IMR-90 (cell line): ENCODE measurements around the gene ASB1. TPM values are rescaled to one million over a fixed set of nuclear protein-coding genes. Genes with fewer than 3 reads are reported as not detected.

ENCODE experiments used
- ATAC-seq: fragments of 200-7000 bp; cut with Tn5 transposase; 2 replicates; pipeline ENCODE4 v1.9.1; 2020; ENCODE audit warnings: low read depth, mild to moderate bottlenecking, moderate library complexity
- BruUV-seq: library from RNA; stranded (reverse); fragments of 400-500 nt; replicated peaks from 2 replicates; lab custom pipeline; 2021; lab: Mats Ljungman, UMichigan
- CTCF ChIA-PET: fragments of 300-600 bp; formaldehyde crosslinking; extraction: SDS; loops from one replicate; lab custom pipeline; 2021; ENCODE audit warnings: antibody characterized with exemption; lab: Yijun Ruan, JAX
- POLR2A ChIA-PET: fragments of 300-600 bp; sonication (Branson Sonifier 250); formaldehyde crosslinking; loops from one replicate; lab custom pipeline; 2022; ENCODE audit warnings: antibody characterized with exemption; ENCODE audit not compliant: unreplicated experiment; lab: Charles Lee
- DNase-seq: peaks from one replicate; pipeline ENCODE4 v3.0.0; 2013
- H2AFZ ChIP-seq: replicated peaks from 2 replicates; pipeline ENCODE3; 2013; ENCODE audit warnings: low read length, mild to moderate bottlenecking; ENCODE audit not compliant: poor library complexity
- H2AK5ac ChIP-seq: 2 replicates; pipeline ENCODE4 v1.6.1; 2013; ENCODE audit warnings: low read depth, low read length, inconsistent platforms
- H2AK9ac ChIP-seq: replicated peaks from 2 replicates; pipeline ENCODE3; 2013; ENCODE audit warnings: mild to moderate bottlenecking, low read depth, low read length, moderate library complexity; ENCODE audit not compliant: poor library complexity
- H2BK120ac ChIP-seq: 2 replicates; pipeline ENCODE4 v1.6.1; 2013; ENCODE audit warnings: low read depth, low read length, inconsistent platforms
- H2BK15ac ChIP-seq: 3 replicates; pipeline ENCODE4 v1.6.1; 2013; ENCODE audit warnings: low read depth, low read length, inconsistent platforms
- H2BK20ac ChIP-seq: 2 replicates; pipeline ENCODE4 v1.6.1; 2013; ENCODE audit warnings: low read depth, mild to moderate bottlenecking, inconsistent platforms, low read length, moderate library complexity
- H2BK5ac ChIP-seq: 2 replicates; pipeline ENCODE4 v1.6.1; 2013; ENCODE audit warnings: mild to moderate bottlenecking, low read depth, low read length, inconsistent platforms; ENCODE audit not compliant: poor library complexity, severe bottlenecking
- H3K14ac ChIP-seq: replicated peaks from 2 replicates; pipeline ENCODE4 v1.6.1; 2013; ENCODE audit warnings: low read depth, low read length, inconsistent platforms
- H3K18ac ChIP-seq: 2 replicates; pipeline ENCODE4 v1.6.1; 2013; ENCODE audit warnings: low read depth, low read length, control low read depth
- H3K23ac ChIP-seq: 2 replicates; pipeline ENCODE4 v1.6.1; 2013; ENCODE audit warnings: low read depth, low read length, inconsistent platforms
- H3K27ac ChIP-seq: 2 replicates; pipeline ENCODE4 v1.5.1; 2013; ENCODE audit warnings: mild to moderate bottlenecking, control low read depth, low read length; ENCODE audit not compliant: insufficient read depth
- H3K27me3 ChIP-seq: 2 replicates; pipeline ENCODE4 v1.6.1; 2013; ENCODE audit warnings: low read length; ENCODE audit not compliant: control insufficient read depth, insufficient read depth
- H3K36me3 ChIP-seq: 2 replicates; pipeline ENCODE4 v1.6.1; 2013; ENCODE audit warnings: low read length, mixed read lengths; ENCODE audit not compliant: control insufficient read depth, insufficient read depth
- H3K4ac ChIP-seq: 2 replicates; pipeline ENCODE4 v1.6.1; 2013; ENCODE audit warnings: low read depth, low read length, inconsistent platforms
- H3K4me1 ChIP-seq: 2 replicates; pipeline ENCODE4 v1.6.1; 2013; ENCODE audit warnings: low read length, mixed read lengths; ENCODE audit not compliant: control insufficient read depth, insufficient read depth
- H3K4me2 ChIP-seq: 2 replicates; pipeline ENCODE4 v1.6.1; 2013; ENCODE audit warnings: low read depth, mild to moderate bottlenecking, control low read depth, low read length, moderate library complexity
- H3K4me3 ChIP-seq: 2 replicates; pipeline ENCODE4 v1.5.1; 2013; ENCODE audit warnings: low read depth, mild to moderate bottlenecking, control low read depth, low read length, moderate library complexity; ENCODE audit not compliant: insufficient read depth
- H3K56ac ChIP-seq: 2 replicates; pipeline ENCODE4 v1.6.1; 2013; ENCODE audit warnings: low read length, inconsistent platforms; ENCODE audit not compliant: insufficient read depth; ENCODE audit errors: extremely low read depth
- H3K79me1 ChIP-seq, 2 experiments: 2 replicates each; pipeline ENCODE4 v1.6.1; 2013; ENCODE audit warnings: low read length in 2 of 2, inconsistent platforms in 1 of 2, low read depth in 1 of 2
- H3K9ac ChIP-seq: 2 replicates; pipeline ENCODE4 v1.6.1; 2013; ENCODE audit warnings: low read depth, low read length, control low read depth
- H3K9me1 ChIP-seq: 2 replicates; pipeline ENCODE4 v1.6.1; 2013; ENCODE audit warnings: low read length, inconsistent platforms; ENCODE audit not compliant: insufficient read depth
- H3K9me3 ChIP-seq: 2 replicates; pipeline ENCODE4 v1.6.1; 2013; ENCODE audit warnings: low read length; ENCODE audit not compliant: control insufficient read depth, insufficient read depth
- H4K20me1 ChIP-seq: 2 replicates; pipeline ENCODE4 v1.6.1; 2013; ENCODE audit warnings: low read length, inconsistent platforms; ENCODE audit not compliant: insufficient read depth
- H4K5ac ChIP-seq: 2 replicates; pipeline ENCODE4 v1.6.1; 2013; ENCODE audit warnings: mild to moderate bottlenecking, low read depth, low read length, control low read depth
- H4K8ac ChIP-seq, 2 experiments: 2 replicates each; pipeline ENCODE4 v1.6.1; 2013; ENCODE audit warnings: low read depth in 2 of 2, low read length in 2 of 2, control low read depth in 1 of 2, inconsistent platforms in 1 of 2
- H4K91ac ChIP-seq: 2 replicates; pipeline ENCODE4 v1.6.1; 2013; ENCODE audit warnings: low read depth, low read length, inconsistent platforms; ENCODE audit not compliant: insufficient read depth
- BHLHE40 ChIP-seq: fragments of 150-350 bp; IDR thresholded peaks from 2 replicates; pipeline ENCODE4 v1.6.1; 2016; ENCODE audit warnings: mild to moderate bottlenecking, low read depth, low read length
- CEBPB ChIP-seq: IDR thresholded peaks from 2 replicates; pipeline ENCODE4 v1.6.1; 2012; ENCODE audit warnings: low read depth, low read length, improper control_type of control experiment
- CHD1 ChIP-seq: IDR thresholded peaks from 2 replicates; pipeline ENCODE4 v1.6.1; 2012; ENCODE audit warnings: low read depth, low read length, improper control_type of control experiment
- CTCF ChIP-seq: conservative IDR thresholded peaks from 2 replicates; pipeline ENCODE4 v1.5.1; 2012; ENCODE audit warnings: mild to moderate bottlenecking, low read depth, low read length, improper control_type of control experiment
- ELK1 ChIP-seq: fragments of 150-350 bp; IDR thresholded peaks from 2 replicates; pipeline ENCODE4 v1.6.1; 2016; ENCODE audit warnings: low read depth, mild to moderate bottlenecking, low read length, moderate library complexity, borderline replicate concordance
- FOS ChIP-seq: fragments of 150-350 bp; IDR thresholded peaks from 2 replicates; pipeline ENCODE4 v1.6.1; 2016; ENCODE audit warnings: low read depth, low read length
- MAFK ChIP-seq: IDR thresholded peaks from 2 replicates; pipeline ENCODE4 v1.6.1; 2012; ENCODE audit warnings: low read depth, low read length, improper control_type of control experiment
- MAZ ChIP-seq: IDR thresholded peaks from 2 replicates; pipeline ENCODE4 v1.6.1; 2012; ENCODE audit warnings: low read depth, mild to moderate bottlenecking, low read length, improper control_type of control experiment, moderate library complexity, borderline replicate concordance
- MXI1 ChIP-seq: IDR thresholded peaks from 2 replicates; pipeline ENCODE4 v1.6.1; 2012; ENCODE audit warnings: low read depth, mild to moderate bottlenecking, low read length, moderate library complexity, borderline replicate concordance
- NFE2L2 ChIP-seq: fragments of 150-350 bp; IDR thresholded peaks from 2 replicates; pipeline ENCODE4 v1.6.1; 2016; ENCODE audit warnings: low read depth, mild to moderate bottlenecking, low read length
- POLR2A ChIP-seq: IDR thresholded peaks from 2 replicates; pipeline ENCODE4 v1.6.1; 2012; ENCODE audit warnings: mild to moderate bottlenecking, low read depth, low read length
- RAD21 ChIP-seq: IDR thresholded peaks from 2 replicates; pipeline ENCODE4 v1.6.1; 2012; ENCODE audit warnings: low read length, improper control_type of control experiment
- RCOR1 ChIP-seq: IDR thresholded peaks from 2 replicates; pipeline ENCODE4 v1.6.1; 2012; ENCODE audit warnings: mild to moderate bottlenecking, low read length, improper control_type of control experiment; ENCODE audit not compliant: insufficient replicate concordance
- RFX5 ChIP-seq: IDR thresholded peaks from 2 replicates; pipeline ENCODE4 v1.8.0; 2012; ENCODE audit warnings: low read depth, mild to moderate bottlenecking, low read length, moderate library complexity
- SMC3 ChIP-seq: fragments of 150-350 bp; IDR thresholded peaks from 2 replicates; pipeline ENCODE4 v1.6.1; 2016; ENCODE audit warnings: low read depth, mild to moderate bottlenecking, antibody characterized with exemption, low read length, moderate library complexity
- USF2 ChIP-seq: fragments of 150-350 bp; IDR thresholded peaks from 2 replicates; pipeline ENCODE4 v1.6.1; 2017; ENCODE audit warnings: mild to moderate bottlenecking, antibody characterized with exemption, low read length, low read depth
- WGBS, 2 experiments: methylation state at CpG; one replicate each; pipeline versions ENCODE4 v1.1.5 to v1.1.7; 2013; ENCODE audit warnings: missing lambda C conversion rate in 2 of 2; ENCODE audit not compliant: insufficient read length in 1 of 2; ENCODE audit errors: extremely low coverage in 2 of 2; 5-methylcytosine and 5-hydroxymethylcytosine counted together
- dilution Hi-C: fragments of 300-500 bp; cut with HindIII; formaldehyde crosslinking; loops from one replicate; pipeline ENCODE4 v1.14.3; 2018; ENCODE audit warnings: low sequenced_read_pairs; ENCODE audit not compliant: unreplicated experiment
- in situ Hi-C: fragments of 300-500 bp; cut with MboI; formaldehyde crosslinking; loops from 3 replicates; pipeline ENCODE4 v1.14.3; 2019; ENCODE audit warnings: low sequenced_read_pairs, inconsistent platforms, mixed read lengths
- intact Hi-C: fragments of 100-400 bp; cut with micrococcal nuclease; formaldehyde crosslinking; loops from 2 replicates; pipeline ENCODE4 v1.10.0; 2022
- polyA plus RNA-seq, 3 experiments: library from polyadenylated mRNA; depleted of rRNA; stranded (reverse); fragments of >200 nt; gene quantifications; 2 replicates each; pipeline ENCODE4 v1.2.3, GENCODE V29; 2012; ENCODE audit warnings: low replicate concordance in 1 of 3
- total RNA-seq: library from RNA; depleted of rRNA; stranded (reverse); fragments of >200 nt; gene quantifications from 2 replicates; pipeline ENCODE4 v1.2.3, GENCODE V29; 2012

Gene ASB1
- total and polyA plus RNA-seq, 2 of the 4 experiments (the other 2 are of a cell fraction) = 23.5 to 37.3 TPM

GRCh38 chr2:238464389-238464788 lies 37.7 kb downstream of the ASB1 start:
- in situ Hi-C loops = loop anchor here (10.0 kb wide), 1 partner anchor 100 kb away; no protein-coding TSS in a partner anchor

More at GRCh38 chr2:238464389-238464788, 37.7 kb downstream of the ASB1 start:
- Histone ChIP-seq H3K9ac (no peak overlapping the region), H4K5ac (no peak overlapping the region), H3K18ac (no peak overlapping the region), H2AFZ (no peak overlapping the region), H3K4me2 (no peak overlapping the region), H3K4ac (no peak overlapping the region), H3K23ac (no peak overlapping the region), H2BK15ac (no peak overlapping the region), H3K9me3 (no peaks in the 10 kb centered on the region), H2BK5ac (no peak overlapping the region), H2AK9ac (no peak overlapping the region), H3K27ac (no peak overlapping the region), H3K14ac (no peak overlapping the region), H4K20me1 (no peaks in the 10 kb centered on the region), H3K56ac (no peak overlapping the region), H3K4me3 (no peak overlapping the region), H3K79me1 (no peaks in the 10 kb centered on the region), H2AK5ac (no peak overlapping the region), H3K27me3 (no peaks in the 10 kb centered on the region), H2BK120ac (no peak overlapping the region), H4K8ac (no peak overlapping the region), H3K9me1 (no peaks in the 10 kb centered on the region), H4K91ac (no peak overlapping the region), H3K4me1 (no peaks in the 10 kb centered on the region; the same call in 1 of the 2 replicates), H2BK20ac (no peak overlapping the region), H3K36me3 (no peaks in the 10 kb centered on the region)
- intact Hi-C loops = no loop called here
- POLR2A ChIA-PET = no interaction called here
- dilution Hi-C loops = no loop called here
- no peak for DNase-seq
- WGBS, 2 experiments = 93% methylated on average over 4 of the region's 10 CpGs; no CpG with 5 or more reads in 1 of the 2 experiments
- TF ChIP-seq RAD21 (no peak), BHLHE40 (no peak), MXI1 (no peak), FOS (no peak), MAZ (no peak), CTCF (no peak), NFE2L2 (no peak), MAFK (no peak), SMC3 (no peak), ELK1 (no peak), POLR2A (no peak), RFX5 (no peak), RCOR1 (no peak), CHD1 (no peak), CEBPB (no peak), USF2 (no peak)
- CTCF ChIA-PET = no interaction called here
- BruUV-seq = no TSS peak
- ATAC-seq = no peak
